ENCODE measurements around the gene FBH1.

DNA sequence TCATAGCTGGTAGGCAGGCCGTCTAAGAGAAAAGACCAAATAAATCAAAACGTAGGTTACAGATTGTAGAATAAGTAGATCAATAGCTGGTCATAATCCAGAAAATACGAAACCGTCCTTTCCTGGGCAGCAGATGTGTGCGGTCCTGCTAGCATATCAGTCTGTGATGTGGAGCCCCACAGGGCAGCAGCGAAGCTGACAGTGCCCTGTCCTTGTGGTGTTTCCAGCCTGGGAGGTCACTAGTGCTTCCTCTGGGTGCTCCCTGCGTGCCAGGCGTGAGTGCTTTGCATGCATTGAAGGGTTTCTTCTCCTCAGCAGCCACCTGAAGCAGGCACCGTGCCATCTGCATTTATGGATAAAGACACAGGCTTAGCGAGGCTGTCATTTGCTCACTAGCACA lies 45.6 kb downstream of the FBH1 start:
- TF ChIP-seq POLR2A (IDR thresholded peaks at IDR 0.05; ENCODE audit: low read length), result no peak
- TF ChIP-seq GATA1 (IDR thresholded peaks at IDR 0.05; ENCODE audit: low read depth, low read length), result no peak

Measured in erythroblast (primary cell).